AG08396 (cell line): ENCODE measurements around the gene DUSP3.
"Not testable (repeated sequence)": the region's sequence is repeated elsewhere in the genome, so short reads cannot be mapped to it uniquely, and the experiment has no call there.

Source experiments
- DNase-seq: peaks from one replicate; pipeline ENCODE4 v3.0.0; 2012; ENCODE audit warnings: low spot score, mixed read lengths

DUSP3 gene

DNA sequence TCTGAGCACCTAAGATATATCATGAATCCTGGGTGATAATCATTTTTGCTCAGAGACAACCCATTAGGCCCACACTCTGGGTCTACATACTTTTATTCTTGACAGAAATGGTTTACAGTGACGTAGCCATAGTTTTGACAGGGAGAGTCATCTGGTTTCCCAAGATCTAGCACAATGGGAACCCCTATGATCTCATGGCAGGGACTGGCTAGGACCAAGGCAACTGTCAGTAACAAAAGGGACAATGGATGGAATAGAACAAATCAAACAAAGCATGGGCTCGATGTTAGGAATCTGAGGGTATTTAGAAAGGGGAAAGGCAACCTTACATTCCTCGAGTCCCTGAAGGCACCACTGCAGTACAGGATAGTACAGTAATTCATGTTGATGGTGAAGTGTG is 22.0 kb upstream of the DUSP3 start:
- no peak for DNase-seq

DNA sequence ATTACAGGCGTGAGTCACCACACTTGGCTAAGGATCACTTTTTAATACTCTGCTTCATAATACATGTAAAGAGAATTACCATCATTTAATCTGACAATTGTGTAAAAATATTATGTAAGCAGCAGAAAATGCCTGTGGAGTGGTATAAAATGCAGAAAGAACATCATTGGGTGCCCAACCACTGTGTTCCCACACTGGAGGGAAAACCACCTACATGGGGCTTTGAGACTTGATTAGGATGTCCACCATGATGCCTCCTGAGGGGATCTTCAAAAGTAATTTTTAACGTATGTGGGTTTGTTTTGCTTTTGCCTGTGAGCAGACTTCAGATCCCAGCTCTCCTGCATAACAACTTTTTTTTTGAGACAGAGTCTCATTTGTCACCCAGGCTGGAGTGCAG is 20.3 kb upstream of the DUSP3 start:
- DNase-seq: no peak

GRCh38 chr17:43798024-43798423 is 19.2 kb upstream of the DUSP3 start:
- not testable (repeated sequence) for DNase-seq

- not testable (repeated sequence) for DNase-seq
Measured at GRCh38 chr17:43792668-43793067, 13.9 kb upstream of the DUSP3 start.

DNA sequence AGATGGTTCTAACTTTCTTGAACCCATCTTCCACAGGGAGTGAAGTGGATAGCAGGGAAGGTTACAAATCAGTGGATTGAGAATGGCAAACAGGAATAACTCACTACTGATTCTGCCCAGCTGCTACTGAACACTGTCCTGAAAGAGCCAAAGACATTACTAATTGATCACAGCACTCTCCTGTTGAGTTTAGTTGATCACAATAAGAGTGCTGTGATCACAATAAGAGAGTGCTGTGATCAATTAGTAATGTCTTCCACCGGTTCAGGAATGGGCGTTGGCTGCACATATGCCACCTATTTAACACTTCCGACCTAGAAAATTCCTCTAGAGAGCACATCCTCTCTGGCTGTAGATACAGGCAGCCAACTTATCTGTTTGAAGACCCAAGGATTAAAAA is 12.8 kb upstream of the DUSP3 start:
- peak; percentile 34 for DNase-seq

- no peak for DNase-seq
Measured at GRCh38 chr17:43790311-43790940, 11.6 kb upstream of the DUSP3 start.

- no peak for DNase-seq
Measured at GRCh38 chr17:43789482-43789881, 10.7 kb upstream of the DUSP3 start.

DNA sequence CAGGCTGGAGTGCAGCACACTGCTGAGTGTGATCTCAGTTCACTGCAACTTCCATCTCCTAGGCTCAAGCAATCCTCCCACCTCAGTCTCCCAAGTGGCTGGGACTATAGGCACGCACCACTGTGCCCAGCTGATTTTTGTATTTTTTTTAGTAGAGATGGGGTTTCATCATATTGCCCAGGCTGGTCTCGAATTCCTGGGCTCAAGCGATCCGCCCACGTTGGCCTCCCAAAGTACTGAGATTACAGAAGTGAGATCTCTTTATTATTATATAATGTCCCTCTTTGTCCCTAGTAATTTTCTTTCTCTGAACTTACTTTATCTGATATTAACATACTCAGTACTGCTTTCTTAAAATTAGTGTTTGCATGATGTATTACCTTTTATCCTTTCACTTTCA is 9.8 kb upstream of the DUSP3 start:
- DNase-seq: no peak

- DNase-seq: no peak
Measured at GRCh38 chr17:43787728-43788127, 9.0 kb upstream of the DUSP3 start.

DNA sequence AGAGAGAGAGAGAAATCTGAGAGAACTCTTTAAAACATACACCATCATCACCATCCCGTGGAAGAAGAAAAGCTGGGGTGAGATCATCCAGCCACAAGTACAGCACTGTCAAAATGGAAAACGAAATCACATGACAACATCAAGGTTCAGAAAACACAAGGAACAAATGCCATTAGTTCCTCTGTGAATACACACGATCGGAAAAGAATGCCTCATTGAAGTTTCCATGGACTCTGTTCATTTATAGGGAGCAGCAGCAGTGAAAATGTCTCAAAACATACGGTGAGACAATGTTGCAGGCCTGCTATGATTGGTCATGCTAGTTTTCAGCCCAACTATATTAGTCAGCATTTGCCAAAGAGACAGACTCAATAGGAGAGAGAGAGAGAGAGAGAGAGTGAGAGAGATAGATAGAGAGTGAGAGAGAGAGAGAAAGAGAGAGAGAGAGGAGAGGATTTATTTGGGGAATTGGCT is 5.9 kb upstream of the DUSP3 start:
- peak; percentile 63 for DNase-seq

DNA sequence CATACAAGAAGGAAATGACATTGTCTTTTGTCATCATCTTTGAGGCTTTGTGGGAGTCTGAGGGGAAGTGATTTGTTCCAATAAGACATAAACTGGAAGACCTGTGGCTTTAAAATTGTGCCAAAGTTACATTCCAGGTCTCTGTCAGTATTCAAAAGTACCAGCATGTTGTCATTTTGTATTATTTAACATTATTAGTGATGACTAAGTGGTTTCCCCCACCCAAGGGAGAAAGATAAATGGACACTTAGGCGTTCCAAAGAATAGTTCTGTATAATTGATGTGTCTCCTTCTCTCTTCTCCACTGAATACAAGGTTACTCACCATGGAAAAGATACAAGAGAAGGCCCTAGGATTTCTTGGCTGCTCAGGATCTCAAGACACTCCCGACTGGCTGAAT is 5.3 kb upstream of the DUSP3 start:
- no peak for DNase-seq

DNA sequence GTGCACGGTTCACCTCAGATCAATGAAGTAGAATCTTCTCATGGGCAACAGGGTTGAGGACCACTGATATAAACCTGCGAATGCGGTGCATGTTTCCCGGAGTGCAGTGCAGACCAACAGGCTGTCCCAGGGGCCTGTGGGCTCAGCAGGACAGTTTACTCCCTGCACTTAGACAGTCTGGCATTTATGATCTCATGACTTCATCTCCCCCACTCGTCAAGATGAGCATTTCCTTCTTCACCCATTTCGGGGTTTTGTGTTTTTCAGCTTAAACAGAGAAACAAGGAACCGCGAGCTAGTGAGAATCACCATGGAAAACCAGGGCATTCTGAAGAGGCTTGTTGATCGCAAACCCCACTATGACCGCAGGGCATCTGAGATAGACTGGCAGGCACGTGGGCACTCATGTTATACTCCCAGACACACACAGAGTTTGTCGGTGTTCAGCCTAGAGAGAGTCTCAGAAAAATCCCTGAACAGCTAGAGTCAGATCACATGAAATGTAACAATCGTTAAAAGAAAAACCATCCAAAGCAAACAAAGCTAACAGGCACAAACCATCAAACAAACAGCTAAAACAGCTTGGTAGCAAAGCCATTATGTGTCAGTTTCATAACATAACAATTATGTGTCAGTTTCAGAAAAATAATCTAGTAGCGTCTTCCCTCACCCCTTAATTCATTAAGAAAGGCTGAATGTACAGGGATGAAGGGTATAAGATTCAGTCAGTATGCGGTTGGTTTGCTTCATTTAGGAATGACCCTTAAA is 4.3 kb upstream of the DUSP3 start:
- DNase-seq: no peak

- DNase-seq: no peak
Measured at GRCh38 chr17:43780135-43780534, 1.4 kb upstream of the DUSP3 start, which contains the start of gene CFAP97D1. TSS of gene CFAP97D1 (plus strand) at chr17:43780435. CDS start at chr17:43780463, 28 bp downstream.

DNA sequence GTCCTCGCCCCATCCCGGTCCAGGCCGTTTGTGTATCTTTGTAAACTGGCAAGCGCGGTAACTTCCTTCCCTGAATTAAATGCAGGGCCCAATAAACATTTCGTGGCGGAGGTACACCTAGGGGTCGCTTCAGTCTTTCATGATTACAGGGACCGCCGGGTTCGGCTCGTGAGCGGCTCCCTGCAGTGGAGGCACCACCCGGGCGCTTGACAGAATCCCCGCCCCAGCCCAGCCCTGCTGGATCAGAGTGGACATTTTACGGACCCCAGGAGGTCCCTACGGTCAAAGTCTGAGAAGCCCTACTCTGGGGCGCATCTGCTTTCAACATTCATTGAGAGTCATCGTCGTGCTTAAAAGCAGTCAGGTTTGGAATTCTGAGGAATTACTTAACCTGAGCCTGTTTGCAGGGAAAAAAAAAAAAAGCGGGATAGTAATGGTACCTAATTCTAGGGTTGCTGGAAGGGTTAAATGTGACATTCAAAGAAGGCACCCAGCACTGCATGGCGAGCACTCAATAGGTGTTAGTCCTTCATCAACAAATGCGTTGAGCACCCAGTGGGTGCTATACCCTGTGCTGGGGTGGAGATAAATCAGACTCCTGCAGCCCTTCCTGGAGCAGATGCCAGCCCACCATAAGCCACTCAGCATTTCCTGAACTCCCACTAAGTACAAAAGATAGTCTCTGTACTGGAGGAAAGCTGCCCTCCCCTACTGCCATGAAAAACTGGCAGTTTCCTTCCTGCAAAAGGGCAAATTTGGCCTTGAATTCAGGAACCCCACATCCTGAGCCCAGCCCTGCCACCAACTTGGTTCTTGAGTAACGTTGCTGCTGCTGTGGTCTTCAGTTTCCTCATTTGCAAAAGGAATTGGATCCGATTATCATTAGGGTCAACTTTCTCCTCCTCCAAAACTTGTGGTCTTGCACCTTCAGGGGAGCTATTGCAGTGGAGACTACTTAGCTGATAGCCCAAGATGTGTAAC is 658 bp upstream of the DUSP3 start:
- DNase-seq: no peak

- DNase-seq: no peak
Measured at GRCh38 chr17:43774304-43775250, 4.2 kb downstream of the DUSP3 start.

DNA sequence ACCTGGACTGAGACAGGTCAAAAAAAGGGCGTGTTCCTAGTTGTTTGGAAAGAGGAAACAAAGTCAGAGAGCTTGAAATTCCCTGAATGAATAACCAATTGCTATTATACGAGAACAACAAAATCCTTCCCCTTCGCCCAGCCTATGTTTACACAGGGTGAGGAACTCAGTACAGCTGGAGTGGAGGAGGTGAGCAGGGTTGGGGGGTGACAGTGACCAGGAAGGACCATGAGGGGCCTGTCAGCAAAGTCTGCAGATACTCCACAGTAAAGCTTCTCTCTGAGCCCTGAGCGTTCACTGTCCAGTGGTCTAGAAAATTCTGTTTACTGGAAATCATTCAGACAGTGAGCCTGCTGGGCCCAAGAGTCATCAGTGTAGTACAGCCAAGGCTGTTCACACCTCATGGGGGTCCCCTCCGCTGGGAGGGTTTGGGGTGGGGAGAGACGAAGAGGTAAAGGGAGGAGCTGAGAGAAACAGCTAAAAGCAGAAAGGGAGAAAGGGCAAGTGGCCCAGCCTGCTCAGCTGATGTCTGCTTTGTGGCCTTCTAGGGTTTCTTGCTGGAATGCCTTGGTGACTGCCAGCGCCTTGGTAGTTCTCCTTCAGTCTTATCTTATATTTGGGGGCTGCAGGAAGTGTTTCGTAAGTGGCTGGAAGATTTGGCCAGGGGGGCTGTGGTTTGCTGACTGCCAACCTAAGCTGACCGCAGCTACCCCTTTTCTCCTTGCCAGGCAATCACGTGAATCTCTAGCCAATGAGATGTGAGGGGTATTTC is 5.7 kb downstream of the DUSP3 start:
- no peak for DNase-seq

GRCh38 chr17:43771463-43771862 is 7.3 kb downstream of the DUSP3 start:
- DNase-seq: no peak

DNA sequence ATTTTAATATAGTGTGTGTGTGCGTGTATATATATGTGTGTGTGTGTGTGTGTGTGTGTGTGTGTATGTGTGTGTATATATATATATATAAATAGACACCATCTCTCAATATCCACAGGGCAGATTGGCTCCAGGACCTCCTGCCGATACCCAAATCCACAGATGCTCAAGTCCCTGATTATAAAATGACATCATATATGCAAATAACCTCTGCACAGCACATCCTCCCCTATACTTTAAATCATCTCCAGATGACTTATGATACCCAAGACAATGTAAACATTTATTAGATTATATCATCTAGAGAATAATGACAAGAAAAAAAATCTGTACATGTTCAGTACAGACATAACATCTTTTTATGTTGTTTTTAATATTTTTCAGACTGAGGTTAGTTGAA is 7.8 kb downstream of the DUSP3 start:
- no peak for DNase-seq

- DNase-seq: no peak
Measured at GRCh38 chr17:43769859-43770258, 8.9 kb downstream of the DUSP3 start.

- DNase-seq: no peak
Measured at GRCh38 chr17:43769426-43769825, 9.4 kb downstream of the DUSP3 start.
